HAP-1 (cell line): ENCODE results near the gene RNASET2.
"Not testable (repeated sequence)": the region's sequence is repeated elsewhere in the genome, so short reads cannot be mapped to it uniquely, and the experiment has no call there.

Experiments
- DNase-seq, 2 experiments: peaks; one replicate each; pipeline ENCODE4 v3.0.0-alpha.2; 2016 to 2020; ENCODE audit warnings: low spot score in 2 of 2
- H3K27me3 ChIP-seq: fragments of 250-450 bp; sonication (Bioruptor Pico); 2 replicates; pipeline ENCODE4 v1.5.1; 2020; ENCODE audit warnings: low read depth, mild to moderate bottlenecking, moderate library complexity
- H3K36me3 ChIP-seq: fragments of 250-450 bp; sonication (Bioruptor Pico); replicated peaks from 2 replicates; pipeline ENCODE4 v1.5.1; 2020; ENCODE audit warnings: mild to moderate bottlenecking
- H3K4me1 ChIP-seq: fragments of 250-450 bp; sonication (Bioruptor Pico); 2 replicates; pipeline ENCODE4 v1.5.1; 2020; ENCODE audit warnings: mild to moderate bottlenecking
- H3K4me3 ChIP-seq: fragments of 250-450 bp; sonication (Bioruptor Pico); 2 replicates; pipeline ENCODE4 v1.5.1; 2020; ENCODE audit warnings: mild to moderate bottlenecking, moderate library complexity
- H3K9me3 ChIP-seq: fragments of 250-450 bp; sonication (Bioruptor Pico); 2 replicates; pipeline ENCODE4 v1.5.1; 2020; ENCODE audit warnings: mild to moderate bottlenecking, moderate library complexity
- in situ Hi-C: fragments of 300-500 bp; cut with MboI; formaldehyde crosslinking; loops from 3 replicates; pipeline ENCODE4 v1.14.3; 2020; ENCODE audit warnings: low sequenced_read_pairs, inconsistent platforms, mixed read lengths

The RNASET2 gene

DNA sequence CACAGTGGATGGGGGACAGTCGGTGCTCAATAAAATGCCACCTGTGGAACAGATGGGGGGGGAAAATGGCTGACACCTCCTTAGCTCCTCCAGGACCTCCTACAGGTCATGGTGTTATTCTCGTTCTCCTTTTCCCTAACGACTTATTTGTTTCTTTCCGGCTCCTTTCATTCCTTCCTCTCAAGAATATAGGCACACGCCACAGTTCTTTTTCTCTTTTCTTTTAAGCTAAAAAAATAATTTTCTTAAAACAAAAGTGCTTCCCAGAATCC is 1.4 kb upstream of the RNASET2 start:
- in situ Hi-C loops, result loop anchor here (10.0 kb wide), 1 partner anchor 173 kb away; no protein-coding TSS in a partner anchor
- peaks cover 10% of the 10 kb centered on the region for H3K4me1 ChIP-seq
- no peak for DNase-seq

DNA sequence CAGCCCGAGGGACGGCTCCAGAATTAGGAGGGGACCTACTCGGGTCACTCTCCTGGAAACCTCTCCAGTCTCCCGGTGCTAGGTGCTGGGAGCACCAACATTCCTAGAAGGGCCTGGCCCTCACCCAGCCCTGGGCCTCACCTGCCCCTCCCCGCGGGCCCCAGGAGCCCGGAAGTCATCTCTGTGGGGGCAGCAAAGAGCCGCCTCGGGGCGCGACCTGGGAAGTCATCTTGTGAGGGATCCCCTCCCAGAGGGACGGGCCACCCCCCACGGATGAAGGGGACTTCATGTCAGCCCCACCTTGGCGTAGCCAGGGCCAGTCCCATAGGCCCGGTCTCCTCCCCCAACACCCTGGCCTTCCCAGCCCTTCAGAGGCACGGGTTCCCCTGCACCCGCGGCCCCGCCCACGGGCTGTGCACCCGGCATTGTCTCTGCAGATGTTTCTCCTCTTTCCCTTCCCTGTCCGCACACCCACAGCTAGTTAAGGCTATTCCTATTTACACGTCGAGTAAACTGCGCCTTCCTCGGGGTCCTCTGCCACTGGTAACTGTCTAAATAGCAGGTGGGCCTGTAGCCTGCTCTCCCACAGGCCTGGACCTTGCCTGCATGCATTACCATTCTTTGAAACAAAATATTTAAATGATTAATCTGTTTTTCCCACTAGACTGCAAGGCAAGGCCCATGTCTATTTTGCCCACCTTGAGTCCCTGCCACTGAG is 896 bp upstream of the RNASET2 start:
- no peaks in the 10 kb centered on the region for H3K27me3 ChIP-seq
- no peaks in the 10 kb centered on the region for H3K36me3 ChIP-seq
- H3K4me3 ChIP-seq, result peak overlapping the region; percentile 74
- DNase-seq, result peak; percentile 8 to 70
- in situ Hi-C loops, result loop anchor here (10.0 kb wide), 1 partner anchor 172 kb away; no protein-coding TSS in a partner anchor
- no peaks in the 10 kb centered on the region for H3K9me3 ChIP-seq
- H3K4me1 ChIP-seq, result peaks cover 10% of the 10 kb centered on the region

More for the DNA sequence above, 1.4 kb upstream of the RNASET2 start:
- H3K4me3 ChIP-seq, result no peak overlapping the region
- H3K27me3 ChIP-seq, result no peaks in the 10 kb centered on the region
- H3K36me3 ChIP-seq, result no peaks in the 10 kb centered on the region
- H3K9me3 ChIP-seq, result no peaks in the 10 kb centered on the region

DNA sequence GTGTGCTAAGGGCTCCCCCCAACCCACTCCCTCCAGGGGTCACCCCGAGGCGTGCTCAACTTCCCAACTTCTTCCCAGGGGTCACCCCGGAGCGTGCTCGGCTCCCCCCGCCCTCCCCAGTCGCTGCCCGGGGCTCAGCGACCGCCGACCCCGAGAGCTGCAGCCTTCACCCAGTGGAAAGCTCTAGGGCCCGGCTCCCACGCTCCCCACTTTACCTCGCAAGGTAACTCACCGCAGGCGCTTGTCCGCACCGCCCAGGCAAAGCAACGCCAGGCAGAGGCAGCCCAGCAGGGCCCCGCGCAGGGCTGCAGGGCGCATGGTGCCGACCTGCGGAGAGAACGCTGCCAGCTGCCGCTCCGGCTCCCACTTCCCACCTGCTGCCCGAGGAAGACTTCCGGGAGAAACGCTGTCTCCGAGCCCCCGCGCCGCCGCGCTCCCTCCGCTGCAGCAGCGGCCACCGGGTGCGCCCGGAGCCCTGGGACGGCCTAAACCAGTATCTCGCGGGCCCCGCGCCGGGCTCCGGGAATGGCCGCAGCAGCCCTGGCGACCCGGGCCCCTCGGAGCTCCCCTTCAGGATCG is 396 bp downstream of the RNASET2 start:
- Histone ChIP-seq H3K9me3 (no peaks in the 10 kb centered on the region), H3K36me3 (peaks cover 4% of the 10 kb centered on the region), H3K4me1 (peaks cover 17% of the 10 kb centered on the region), H3K4me3 (peak overlapping the region; percentile 74), H3K27me3 (no peaks in the 10 kb centered on the region)
- in situ Hi-C loops, result loop anchor here (10.0 kb wide), 1 partner anchor 171 kb away; no protein-coding TSS in a partner anchor
- no peak for DNase-seq

DNA sequence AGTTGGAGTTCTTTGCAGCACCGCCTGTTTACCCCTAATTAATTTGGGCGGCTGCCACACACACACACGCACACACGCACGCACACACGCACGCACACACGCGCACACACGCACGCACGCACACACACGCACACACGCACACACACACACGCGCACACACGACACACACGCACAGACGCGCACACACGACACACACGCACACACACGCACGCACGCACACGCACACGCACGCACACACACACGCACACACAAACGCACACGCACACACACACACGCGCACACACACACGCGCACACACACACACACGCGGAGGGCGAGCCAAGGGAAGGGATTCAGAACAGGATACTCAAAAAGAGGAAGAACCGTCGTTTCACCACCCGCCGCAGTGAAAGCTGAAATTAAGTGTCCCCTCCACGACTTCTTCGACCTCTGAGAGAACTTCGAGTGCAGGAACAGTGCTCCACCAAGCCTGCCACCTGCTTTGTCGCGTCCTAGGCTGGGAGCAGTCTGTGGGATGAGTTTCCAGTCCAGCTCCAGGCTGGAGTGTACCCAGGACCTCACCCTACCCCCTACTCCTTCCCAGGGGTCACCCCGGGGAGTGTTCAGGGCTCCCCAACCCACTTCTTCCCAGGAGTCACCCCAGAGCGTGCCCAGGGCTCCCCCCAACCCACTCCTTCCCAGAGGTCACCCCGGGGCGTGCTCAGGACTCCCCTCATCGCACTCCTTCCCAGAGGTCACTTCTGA is 1.1 kb downstream of the RNASET2 start:
- in situ Hi-C loops, result loop anchor here (10.0 kb wide), 1 partner anchor 170 kb away; no protein-coding TSS in a partner anchor
- Histone ChIP-seq H3K4me1 (peaks cover 24% of the 10 kb centered on the region), H3K27me3 (no peaks in the 10 kb centered on the region), H3K36me3 (peaks cover 10% of the 10 kb centered on the region), H3K4me3 (peak overlapping the region; percentile 74), H3K9me3 (no peaks in the 10 kb centered on the region)
- DNase-seq, result peak; percentile 24 to 49

DNA sequence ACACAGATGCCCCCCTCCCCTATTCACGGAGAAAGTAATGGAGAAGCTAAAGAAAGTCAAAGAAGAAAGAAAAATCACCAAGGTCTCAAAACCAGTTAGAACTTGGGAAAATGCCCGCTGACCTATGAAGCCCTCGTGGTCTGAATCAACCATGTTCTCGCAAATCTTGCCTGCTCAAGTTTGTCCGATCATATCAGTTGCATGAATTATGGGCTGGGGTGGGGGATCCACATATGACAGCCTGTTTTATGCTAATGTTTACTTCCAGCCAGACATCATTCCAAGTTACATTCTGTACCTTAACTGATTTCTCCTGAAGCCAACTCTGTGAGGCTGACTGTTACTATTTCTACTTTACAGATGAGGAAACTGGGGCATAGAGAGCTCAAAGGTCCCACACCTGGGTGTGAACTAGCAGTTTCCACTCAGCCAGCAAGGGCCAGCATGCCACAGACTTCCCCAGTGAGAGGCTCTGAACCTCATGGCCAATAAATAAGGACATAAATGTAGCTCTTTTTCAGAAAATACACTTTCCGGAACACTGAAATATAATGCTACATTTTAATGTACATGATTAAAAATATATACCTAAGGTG is 2.1 kb downstream of the RNASET2 start:
- in situ Hi-C loops, result loop anchor here (10.0 kb wide), 1 partner anchor 169 kb away; no protein-coding TSS in a partner anchor
- no peak overlapping the region for H3K4me3 ChIP-seq
- H3K9me3 ChIP-seq, result no peaks in the 10 kb centered on the region
- peaks cover 12% of the 10 kb centered on the region for H3K36me3 ChIP-seq
- H3K27me3 ChIP-seq, result no peaks in the 10 kb centered on the region
- no peak for DNase-seq
- H3K4me1 ChIP-seq, result peaks cover 33% of the 10 kb centered on the region

DNA sequence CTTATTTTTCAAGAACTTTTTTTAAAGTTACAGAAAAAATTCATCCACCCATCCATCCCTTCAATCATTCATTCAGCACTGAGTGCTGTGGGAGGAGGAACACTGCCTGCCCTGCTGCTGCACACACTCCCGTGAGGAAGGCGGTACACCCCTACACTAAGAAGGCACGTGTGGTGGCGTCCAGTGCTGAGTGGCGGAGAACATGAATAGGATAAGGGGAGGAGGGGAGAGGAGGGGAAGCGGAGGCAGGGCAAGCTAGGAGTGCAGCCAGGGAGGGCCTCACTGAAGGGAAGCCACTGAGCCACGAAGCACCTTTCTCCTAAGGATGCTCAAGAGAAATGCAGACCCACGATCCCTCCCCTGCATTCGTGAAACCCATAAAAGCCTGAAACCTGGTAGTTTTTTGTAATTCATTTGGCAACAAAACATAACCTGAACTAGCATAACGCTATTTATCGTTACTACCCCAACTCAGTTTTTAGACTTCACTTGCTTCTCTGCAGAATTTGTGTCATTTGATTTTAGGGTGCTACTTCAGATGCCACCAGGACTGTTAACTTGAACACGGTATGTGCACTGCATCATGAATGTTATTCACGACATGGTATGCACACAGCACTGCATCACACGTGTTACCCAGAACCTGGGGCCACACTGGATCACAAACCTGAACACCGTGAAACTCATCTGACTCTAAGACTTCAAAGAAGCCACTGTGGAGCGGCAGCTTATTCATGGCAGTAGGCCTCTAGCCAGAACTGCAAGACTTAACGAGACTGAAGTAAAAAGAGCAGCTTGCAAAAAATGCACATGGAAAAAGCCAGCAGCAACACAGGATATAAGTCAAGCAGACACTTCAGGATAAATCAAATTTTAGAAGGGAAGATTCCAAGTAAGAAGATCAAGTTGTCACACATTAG is 3.5 kb downstream of the RNASET2 start:
- peak in 1 of 2 experiments; percentile 22 for DNase-seq
- in situ Hi-C loops, result loop anchor here (10.0 kb wide), 1 partner anchor 168 kb away; no protein-coding TSS in a partner anchor
- Histone ChIP-seq H3K4me3 (no peak overlapping the region), H3K36me3 (peaks cover 16% of the 10 kb centered on the region), H3K4me1 (peaks cover 33% of the 10 kb centered on the region), H3K9me3 (no peaks in the 10 kb centered on the region), H3K27me3 (no peaks in the 10 kb centered on the region)

DNA sequence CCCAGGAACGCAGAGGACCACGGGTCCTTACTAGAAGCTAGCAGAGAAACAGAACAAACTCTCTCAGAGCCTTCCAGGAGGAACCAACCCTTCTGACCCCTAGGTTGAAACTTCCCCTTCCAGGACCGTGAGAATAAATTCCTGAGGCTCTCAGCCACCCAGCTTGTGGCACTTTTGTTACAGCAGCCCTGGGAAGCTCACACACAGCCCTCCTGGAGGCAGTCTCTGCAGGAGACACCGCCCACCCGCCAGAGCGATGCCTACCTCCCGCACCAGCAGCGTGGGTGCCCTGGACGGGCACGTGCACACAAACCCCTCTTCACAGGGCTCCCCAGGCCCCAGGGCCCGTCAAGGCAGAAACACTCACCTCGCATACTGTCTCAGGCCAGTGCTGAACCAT is 4.2 kb downstream of the RNASET2 start:
- no peak for DNase-seq
- in situ Hi-C loops, result loop anchor here (10.0 kb wide), 1 partner anchor 167 kb away; no protein-coding TSS in a partner anchor
- Histone ChIP-seq H3K27me3 (no peaks in the 10 kb centered on the region), H3K36me3 (peaks cover 21% of the 10 kb centered on the region), H3K9me3 (no peaks in the 10 kb centered on the region), H3K4me3 (no peak overlapping the region), H3K4me1 (peaks cover 27% of the 10 kb centered on the region)

DNA sequence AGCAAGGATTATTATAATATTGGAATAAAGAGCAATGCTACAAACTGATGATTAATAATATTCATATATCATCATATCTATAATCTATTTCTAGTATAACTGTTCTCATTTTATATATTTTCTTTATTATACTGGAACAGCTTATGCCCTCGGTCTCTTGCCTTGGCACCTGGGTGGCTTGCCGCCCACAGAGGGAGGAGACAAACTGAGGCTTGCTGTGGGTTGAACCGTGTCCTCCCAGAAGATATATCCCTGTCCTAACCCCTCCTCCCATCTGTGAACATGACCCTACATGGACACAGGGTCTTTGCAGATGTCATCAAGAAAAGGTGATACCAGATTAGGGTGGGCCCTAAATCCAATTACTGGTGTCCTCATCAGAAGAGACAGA is 4.7 kb downstream of the RNASET2 start:
- Histone ChIP-seq H3K4me3 (no peak overlapping the region), H3K4me1 (peaks cover 23% of the 10 kb centered on the region), H3K27me3 (no peaks in the 10 kb centered on the region), H3K9me3 (no peaks in the 10 kb centered on the region), H3K36me3 (peaks cover 23% of the 10 kb centered on the region)
- in situ Hi-C loops, result loop anchor here (10.0 kb wide), 1 partner anchor 167 kb away; no protein-coding TSS in a partner anchor
- no peak for DNase-seq

DNA sequence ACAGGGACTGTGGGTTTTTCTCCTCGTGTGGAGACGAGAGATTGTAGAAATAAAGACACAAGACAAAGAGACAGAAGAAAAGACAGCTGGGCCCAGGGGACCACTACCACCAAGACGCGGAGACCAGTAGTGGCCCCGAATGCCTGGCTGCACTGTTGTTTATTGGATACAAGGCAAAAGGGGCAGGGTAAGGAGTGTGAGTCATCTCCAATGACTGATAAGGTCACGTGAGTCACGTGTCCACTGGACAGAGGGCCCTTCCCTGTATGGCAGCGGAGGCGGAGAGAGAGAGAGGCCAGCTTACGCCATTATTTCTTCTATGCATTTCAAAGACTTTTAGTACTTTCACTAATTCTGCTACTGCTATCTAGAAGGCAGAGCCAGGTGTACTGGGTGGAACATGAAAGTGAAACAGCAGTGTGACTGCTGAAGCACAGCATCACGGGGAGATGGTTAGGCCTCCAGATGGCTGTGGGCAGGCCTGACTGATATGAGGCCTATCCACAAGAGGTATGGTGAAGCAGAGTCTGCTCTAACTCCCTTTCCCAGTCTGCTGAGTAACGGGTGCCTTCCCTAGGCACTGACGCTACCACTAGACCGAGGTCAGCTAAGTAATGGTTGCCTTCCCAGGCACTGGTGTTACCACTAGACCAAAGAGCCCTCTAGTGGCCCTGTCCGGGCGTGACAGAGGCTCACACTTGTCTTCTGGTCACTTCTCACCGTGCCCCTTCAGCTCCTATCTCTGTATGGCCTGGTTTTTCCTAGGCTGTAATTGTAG is 5.3 kb downstream of the RNASET2 start:
- peaks cover 23% of the 10 kb centered on the region for H3K4me1 ChIP-seq
- peak; percentile 63 to 84 for DNase-seq
- not testable (repeated sequence) for H3K4me3 ChIP-seq, H3K9me3 ChIP-seq, H3K27me3 ChIP-seq
- peaks cover 29% of the 10 kb centered on the region for H3K36me3 ChIP-seq
- in situ Hi-C loops, result loop anchor here (10.0 kb wide), 1 partner anchor 166 kb away; no protein-coding TSS in a partner anchor

DNA sequence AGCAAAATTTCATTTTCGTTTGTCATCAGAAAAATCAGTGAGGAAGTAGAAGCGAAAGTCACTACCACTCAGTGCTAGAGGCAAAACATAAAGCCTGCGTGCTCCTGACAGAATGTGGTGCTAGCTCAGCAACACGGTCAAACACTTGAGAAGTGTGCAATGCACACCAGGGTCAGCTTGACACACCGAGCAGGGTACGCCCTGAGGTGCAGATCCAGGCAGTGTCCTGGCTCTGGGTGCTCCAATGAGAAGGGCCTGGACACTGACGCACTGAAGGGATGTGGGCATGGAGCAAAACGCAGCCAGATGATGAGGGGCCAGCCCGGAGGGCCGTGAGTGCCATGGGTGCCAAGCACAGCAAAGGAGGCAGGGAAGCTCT is 5.9 kb downstream of the RNASET2 start:
- Histone ChIP-seq H3K9me3 (no peaks in the 10 kb centered on the region), H3K27me3 (no peaks in the 10 kb centered on the region), H3K4me1 (peaks cover 23% of the 10 kb centered on the region), H3K36me3 (peaks cover 30% of the 10 kb centered on the region), H3K4me3 (no peak overlapping the region)
- no peak for DNase-seq
- in situ Hi-C loops, result loop anchor here (10.0 kb wide), 1 partner anchor 166 kb away; no protein-coding TSS in a partner anchor

DNA sequence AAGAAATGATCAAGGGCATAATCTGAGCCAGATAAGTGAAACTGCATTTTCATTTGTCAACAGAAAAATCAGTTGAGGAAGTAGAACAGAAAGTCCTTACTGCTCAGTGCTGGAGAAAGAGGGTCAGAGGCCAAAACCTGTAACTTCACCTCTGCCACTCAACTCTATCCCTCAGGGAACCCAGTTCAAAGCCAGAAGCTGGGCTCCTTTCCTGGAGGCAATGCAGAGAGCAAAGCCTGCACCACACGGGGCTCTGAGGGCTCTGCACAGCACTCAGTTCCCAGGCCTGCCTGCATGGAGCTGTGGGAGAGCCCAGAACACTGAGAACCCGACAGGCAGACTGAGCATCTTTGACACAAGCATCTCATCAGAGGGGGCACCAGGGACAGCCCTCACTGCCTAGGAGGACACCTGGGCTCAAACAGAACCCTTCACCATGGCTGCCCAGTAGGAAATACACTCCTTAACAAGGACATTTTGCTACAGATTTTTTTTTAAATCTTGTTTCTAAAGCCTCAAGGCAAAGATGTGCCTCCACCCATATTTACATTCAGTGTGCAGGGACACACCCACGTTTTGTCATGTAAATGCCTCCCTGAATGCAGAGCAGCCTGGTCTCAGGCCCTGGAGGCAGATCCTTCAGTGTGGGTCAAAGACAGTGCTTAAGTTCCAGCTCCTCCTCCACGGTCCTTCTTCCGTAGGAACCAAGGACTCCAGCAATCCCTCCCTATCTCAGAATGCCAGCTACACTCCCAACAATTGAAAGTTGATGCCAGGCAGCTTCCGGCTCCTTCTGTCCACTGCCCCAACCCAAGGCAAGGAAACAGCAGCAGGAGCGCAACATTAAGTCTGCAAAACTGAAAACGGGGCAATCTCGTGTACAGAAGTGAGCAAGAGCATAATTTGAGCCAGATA is 6.6 kb downstream of the RNASET2 start:
- peaks cover 23% of the 10 kb centered on the region for H3K4me1 ChIP-seq
- in situ Hi-C loops, result loop anchor here (10.0 kb wide), 1 partner anchor 165 kb away; no protein-coding TSS in a partner anchor
- no peak overlapping the region for H3K4me3 ChIP-seq
- peaks cover 30% of the 10 kb centered on the region for H3K36me3 ChIP-seq
- peak; percentile 89 to 92 for DNase-seq
- H3K27me3 ChIP-seq, result no peaks in the 10 kb centered on the region
- no peaks in the 10 kb centered on the region for H3K9me3 ChIP-seq
